ENCODE data around the gene PTPRK. TPM values are rescaled to one million over a fixed set of nuclear protein-coding genes. Genes with fewer than 3 reads are reported as not detected.

Gene PTPRK
- total and polyA plus RNA-seq, 9 of the 15 experiments (the other 6 are each of a cell fraction or from before 2014, with no cell fraction given), result 0.04 to 0.51 TPM; not detected in 7

- CTCF ChIA-PET (ENCODE audit: low intra/inter-chr PET ratio), result no interaction called here
- WGBS (ENCODE audit: insufficient coverage, low coverage, missing lambda C conversion rate), result 0% methylated on average over 3 of the region's 3 CpGs
Measured at GRCh38 chr6:127996925-127997324, 523.5 kb downstream of the PTPRK start.

More at GRCh38 chr6:127996925-127997324, 523.5 kb downstream of the PTPRK start:
- Histone ChIP-seq H3K4me3 (no peak overlapping the region), H3K79me2 (ENCODE audit: control insufficient read depth, insufficient read depth, low read length) (no peaks in the 10 kb centered on the region), H3K9ac (ENCODE audit: insufficient read depth in 1 of 2, low read depth in 2 of 2, low read length in 2 of 2) (no peak overlapping the region), H3K9me3 (replicated peaks; ENCODE audit: control insufficient read depth, insufficient read depth, low read depth, low read length) (no peaks in the 10 kb centered on the region), H3K36me3 (ENCODE audit: control insufficient read depth, insufficient read depth, low read length) (no peaks in the 10 kb centered on the region), H3K4me2 (ENCODE audit: insufficient read depth, low read length) (no peak overlapping the region), H3K9me1 (ENCODE audit: control insufficient read depth, insufficient read depth, low read length) (no peaks in the 10 kb centered on the region), H3K27me3 (ENCODE audit: control insufficient read depth in 2 of 2, insufficient read depth in 2 of 2, low read length in 2 of 2) (no peaks in the 10 kb centered on the region), H3K27ac (ENCODE audit: extremely low read depth, low read depth, low read length) (no peak overlapping the region), H2AFZ (ENCODE audit: low read depth, low read length) (no peak overlapping the region), H3K4me1 (replicated peaks in 1 of 2; ENCODE audit: control insufficient read depth in 2 of 2, insufficient read depth in 2 of 2, low read length in 2 of 2) (no peaks in the 10 kb centered on the region), H4K20me1 (replicated peaks; ENCODE audit: control insufficient read depth, insufficient read depth, low read length) (no peaks in the 10 kb centered on the region)
- intact Hi-C loops (cut with micrococcal nuclease) (no loop called here), in situ Hi-C loops (cut with MboI) (no loop called here)
- no TSS peak for BruUV-seq (replicated peaks)
- POLR2A ChIA-PET, result no interaction called here
- ATAC-seq (no peak), FAIRE-seq (no peak), DNase-seq (ENCODE audit: extremely low read depth in 1 of 4, low spot score in 3 of 4) (no peak)
- TF ChIP-seq ZNF431 (CRISPR knock-in tag; IDR thresholded peaks at IDR 0.05), result no peak
- TF ChIP-seq ARID2 (IDR thresholded peaks at IDR 0.05), result no peak
- no peak for TF ChIP-seq CLOCK (CRISPR knock-in tag; IDR thresholded peaks at IDR 0.05; ENCODE audit: borderline replicate concordance)
- no peak for TF ChIP-seq MYC (IDR thresholded peaks at IDR 0.05; ENCODE audit: low read depth, low read length)
- TF ChIP-seq MYC (CRISPR knock-in tag; IDR thresholded peaks at IDR 0.05; ENCODE audit: borderline replicate concordance, low read depth), result no peak
- no peak for TF ChIP-seq ZNF212 (CRISPR knock-in tag; IDR thresholded peaks at IDR 0.05)
- TF ChIP-seq ZKSCAN3 (CRISPR knock-in tag; IDR thresholded peaks at IDR 0.05), result no peak
- no peak for TF ChIP-seq ESRRB (CRISPR knock-in tag; IDR thresholded peaks at IDR 0.05; ENCODE audit: borderline replicate concordance)
- no peak for TF ChIP-seq ELF1 (tag; IDR thresholded peaks at IDR 0.05)
- no peak for TF ChIP-seq HES1 (IDR thresholded peaks at IDR 0.05; ENCODE audit: low read depth)
- TF ChIP-seq DACH1 (IDR thresholded peaks at IDR 0.05; ENCODE audit: partially characterized antibody), result no peak
- TF ChIP-seq HMG20B (CRISPR knock-in tag; IDR thresholded peaks at IDR 0.05), result no peak
- no peak for TF ChIP-seq ZNF197 (CRISPR knock-in tag; IDR thresholded peaks at IDR 0.05; ENCODE audit: low read depth)
- no peak for TF ChIP-seq THRA (IDR thresholded peaks at IDR 0.05)

Measured in K562 (cell line).